Loucy (cell line): ENCODE results near the gene HOXA11.

Experiments
- H2AFZ ChIP-seq: fragments of 200-600 bp; sonication (generic); 2 replicates; pipeline ENCODE4 v1.6.0; 2016; ENCODE audit warnings: antibody characterized with exemption, mild to moderate bottlenecking, low read length, moderate library complexity
- H3F3A ChIP-seq: fragments of 200-600 bp; 2 replicates; pipeline ENCODE4 v1.6.0; 2016; ENCODE audit warnings: antibody characterized with exemption, low read depth, mild to moderate bottlenecking
- H3K27me3 ChIP-seq: fragments of 200-600 bp; sonication (generic); 2 replicates; pipeline ENCODE4 v1.6.1; 2014; ENCODE audit warnings: low read length, mild to moderate bottlenecking; ENCODE audit not compliant: insufficient read depth, poor library complexity, severe bottlenecking
- H3K36me3 ChIP-seq: fragments of 200-600 bp; sonication (generic); 2 replicates; pipeline ENCODE4 v1.6.1; 2016; ENCODE audit warnings: low read length; ENCODE audit not compliant: insufficient read depth
- H3K4me1 ChIP-seq: fragments of 200-600 bp; sonication (generic); 2 replicates; pipeline ENCODE4 v1.5.1; 2014; ENCODE audit warnings: low read length, mild to moderate bottlenecking; ENCODE audit not compliant: insufficient read depth, poor library complexity, severe bottlenecking
- H3K4me2 ChIP-seq: fragments of 200-600 bp; sonication (generic); 2 replicates; pipeline ENCODE4 v1.6.0; 2014; ENCODE audit warnings: antibody characterized with exemption, low read length, low read depth, mild to moderate bottlenecking; ENCODE audit not compliant: poor library complexity, severe bottlenecking
- H3K4me3 ChIP-seq: fragments of 200-600 bp; sonication (generic); 2 replicates; pipeline ENCODE4 v1.5.1; 2014; ENCODE audit warnings: low read length, mild to moderate bottlenecking, mixed read lengths; ENCODE audit not compliant: poor library complexity, severe bottlenecking
- H3K79me2 ChIP-seq: fragments of 200-600 bp; sonication (generic); 2 replicates; pipeline ENCODE4 v1.6.1; 2014; ENCODE audit warnings: low read length; ENCODE audit not compliant: insufficient read depth
- H3K9ac ChIP-seq: fragments of 200-600 bp; sonication (generic); 2 replicates; pipeline ENCODE4 v1.6.0; 2014; ENCODE audit warnings: mild to moderate bottlenecking, low read depth, low read length, moderate library complexity; ENCODE audit not compliant: poor library complexity, severe bottlenecking
- H3K9me2 ChIP-seq: fragments of 200-600 bp; sonication (generic); replicated peaks from 2 replicates; pipeline ENCODE4 v1.6.1; 2016; ENCODE audit warnings: low read depth, low read length, mixed read lengths
- H3K9me3 ChIP-seq: fragments of 200-600 bp; sonication (generic); 2 replicates; pipeline ENCODE4 v1.6.1; 2014; ENCODE audit warnings: mild to moderate bottlenecking, antibody characterized with exemption, low read length, low read depth; ENCODE audit not compliant: insufficient read depth
- H4K20me1 ChIP-seq: fragments of 200-600 bp; sonication (generic); 2 replicates; pipeline ENCODE4 v1.6.0; 2014; ENCODE audit warnings: antibody characterized with exemption, low read length, mild to moderate bottlenecking; ENCODE audit not compliant: insufficient read depth, poor library complexity, severe bottlenecking
- EZH2phosphoT487 ChIP-seq: fragments of 200-600 bp; IDR thresholded peaks from 2 replicates; pipeline ENCODE4 v1.6.1; 2018; ENCODE audit warnings: antibody characterized with exemption, mild to moderate bottlenecking, moderate library complexity, borderline replicate concordance
- TF ChIP-seq, protein P1 (sequence below): fragments of 200-600 bp; sonication (generic); conservative IDR thresholded peaks from 2 replicates; pipeline ENCODE4 v1.5.1; 2014; ENCODE audit warnings: mild to moderate bottlenecking, antibody characterized with exemption, low read length

The HOXA11 gene

DNA sequence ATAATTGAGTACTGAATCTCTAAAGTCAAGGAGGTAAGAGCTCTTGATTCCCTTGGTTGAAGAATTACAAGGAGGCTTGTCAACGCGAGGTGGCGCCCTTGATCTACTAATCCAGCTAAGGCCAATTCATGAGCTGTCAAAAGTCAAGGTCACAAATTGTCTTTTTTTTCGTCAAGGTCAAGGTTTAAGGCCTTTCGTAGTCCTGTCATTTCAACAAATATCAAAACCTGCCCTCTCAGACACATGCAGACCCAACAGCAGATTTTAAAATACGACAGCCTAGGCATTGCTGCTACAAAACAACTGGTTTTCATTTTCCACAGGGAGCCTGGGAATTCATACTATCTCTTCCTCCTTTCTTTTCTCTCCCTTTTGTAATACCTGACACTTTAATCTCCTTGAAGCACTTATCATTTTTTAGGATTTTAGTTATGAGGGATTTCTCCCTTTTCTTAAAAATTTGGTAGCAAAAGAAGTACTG is 11.3 kb upstream of the HOXA11 start:
- Histone ChIP-seq H4K20me1 (peaks cover 60% of the 10 kb centered on the region), H3K79me2 (peaks cover 95% of the 10 kb centered on the region), H3K36me3 (peaks cover 11% of the 10 kb centered on the region), H3K4me1 (peaks cover 34% of the 10 kb centered on the region), H3K4me2 (peak overlapping the region; percentile 98), H3K9me2 (no peaks in the 10 kb centered on the region), H3K4me3 (peak overlapping the region; percentile 91), H3F3A (0 out of 2 replicates have a peak, but pooled peaks cover 4% of the 10 kb centered on the region), H3K9ac (peak overlapping the region; percentile 99), H2AFZ (no peak overlapping the region), H3K27me3 (peaks cover 16% of the 10 kb centered on the region), H3K9me3 (no peaks in the 10 kb centered on the region)
- TF ChIP-seq, protein P1, sequence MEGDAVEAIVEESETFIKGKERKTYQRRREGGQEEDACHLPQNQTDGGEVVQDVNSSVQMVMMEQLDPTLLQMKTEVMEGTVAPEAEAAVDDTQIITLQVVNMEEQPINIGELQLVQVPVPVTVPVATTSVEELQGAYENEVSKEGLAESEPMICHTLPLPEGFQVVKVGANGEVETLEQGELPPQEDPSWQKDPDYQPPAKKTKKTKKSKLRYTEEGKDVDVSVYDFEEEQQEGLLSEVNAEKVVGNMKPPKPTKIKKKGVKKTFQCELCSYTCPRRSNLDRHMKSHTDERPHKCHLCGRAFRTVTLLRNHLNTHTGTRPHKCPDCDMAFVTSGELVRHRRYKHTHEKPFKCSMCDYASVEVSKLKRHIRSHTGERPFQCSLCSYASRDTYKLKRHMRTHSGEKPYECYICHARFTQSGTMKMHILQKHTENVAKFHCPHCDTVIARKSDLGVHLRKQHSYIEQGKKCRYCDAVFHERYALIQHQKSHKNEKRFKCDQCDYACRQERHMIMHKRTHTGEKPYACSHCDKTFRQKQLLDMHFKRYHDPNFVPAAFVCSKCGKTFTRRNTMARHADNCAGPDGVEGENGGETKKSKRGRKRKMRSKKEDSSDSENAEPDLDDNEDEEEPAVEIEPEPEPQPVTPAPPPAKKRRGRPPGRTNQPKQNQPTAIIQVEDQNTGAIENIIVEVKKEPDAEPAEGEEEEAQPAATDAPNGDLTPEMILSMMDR, result peak; percentile 88
- no peak for TF ChIP-seq EZH2phosphoT487

DNA sequence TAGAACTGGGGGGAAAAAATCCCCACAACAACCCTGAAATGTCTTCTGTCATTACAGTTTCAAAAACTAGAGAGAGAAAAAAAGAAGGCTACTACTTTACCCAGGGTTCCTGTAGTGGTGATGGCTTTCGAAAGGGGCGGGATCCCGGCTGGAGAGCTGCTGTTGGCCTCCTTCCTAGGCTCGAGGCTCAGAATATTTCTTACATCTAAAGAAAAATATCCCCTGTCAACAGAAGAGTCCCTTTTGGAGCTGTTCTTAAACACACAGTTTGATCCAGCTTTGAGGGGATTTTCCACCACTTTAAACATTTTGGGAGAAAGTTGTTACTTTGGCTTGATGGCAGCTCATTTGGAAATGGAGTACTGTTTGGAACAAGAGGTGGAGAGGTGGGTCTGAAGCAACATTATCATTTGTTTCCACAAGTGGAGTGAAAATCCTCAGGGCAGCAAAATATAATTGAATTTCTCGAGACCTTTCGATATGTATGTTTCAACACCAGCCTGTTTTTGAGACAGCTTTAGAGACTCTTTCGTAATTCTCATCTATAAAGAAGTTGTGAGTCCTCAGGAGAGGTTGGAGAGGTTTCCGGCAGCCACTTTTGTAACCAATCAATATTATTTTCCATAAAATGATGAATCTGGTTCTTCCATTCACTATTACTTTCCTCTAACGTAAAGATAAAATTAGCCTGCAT is 9.8 kb upstream of the HOXA11 start:
- Histone ChIP-seq H3K4me1 (peaks cover 41% of the 10 kb centered on the region), H3K36me3 (peaks cover 11% of the 10 kb centered on the region), H3K9ac (peak overlapping the region; percentile 99), H2AFZ (no peak overlapping the region), H3K4me2 (peak overlapping the region; percentile 98), H3K79me2 (peaks cover 97% of the 10 kb centered on the region), H3F3A (0 out of 2 replicates have a peak, but pooled peaks cover 4% of the 10 kb centered on the region), H4K20me1 (peaks cover 68% of the 10 kb centered on the region), H3K27me3 (peaks cover 16% of the 10 kb centered on the region), H3K4me3 (peak overlapping the region; percentile 91), H3K9me2 (no peaks in the 10 kb centered on the region), H3K9me3 (no peaks in the 10 kb centered on the region)
- TF ChIP-seq, protein P1, result no peak
- no peak for TF ChIP-seq EZH2phosphoT487

DNA sequence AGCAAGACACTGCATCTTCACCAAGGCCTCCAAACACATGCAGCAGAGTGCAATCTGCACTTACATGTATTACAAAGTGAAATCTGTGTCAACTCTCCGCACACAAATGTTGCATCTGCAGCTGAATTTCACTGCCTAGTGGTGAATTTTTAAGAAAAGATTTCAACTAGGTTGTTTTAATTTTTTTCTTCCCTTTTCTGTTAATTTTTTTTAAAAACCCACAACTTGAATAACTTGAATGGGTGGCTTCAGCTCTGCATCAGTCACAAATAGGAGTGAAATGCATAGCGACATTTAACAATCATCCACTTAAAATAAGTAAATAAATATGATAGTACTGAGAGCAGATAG is 8.9 kb upstream of the HOXA11 start:
- H3K36me3 ChIP-seq, result peaks cover 11% of the 10 kb centered on the region
- H2AFZ ChIP-seq, result no peak overlapping the region
- TF ChIP-seq, protein P1, result no peak
- TF ChIP-seq EZH2phosphoT487, result no peak
- H3F3A ChIP-seq, result 0 out of 2 replicates have a peak, but pooled peaks cover 4% of the 10 kb centered on the region
- H3K9ac ChIP-seq, result peak overlapping the region; percentile 99
- H4K20me1 ChIP-seq, result peaks cover 65% of the 10 kb centered on the region
- no peaks in the 10 kb centered on the region for H3K9me3 ChIP-seq
- peaks cover 46% of the 10 kb centered on the region for H3K4me1 ChIP-seq
- H3K9me2 ChIP-seq, result no peaks in the 10 kb centered on the region
- peaks cover 16% of the 10 kb centered on the region for H3K27me3 ChIP-seq
- peaks cover 100% of the 10 kb centered on the region for H3K79me2 ChIP-seq
- H3K4me3 ChIP-seq, result peak overlapping the region; percentile 91
- H3K4me2 ChIP-seq, result peak overlapping the region; percentile 98
